ENCODE measurements around the gene ASGR1.

Gene ASGR1, protein sequence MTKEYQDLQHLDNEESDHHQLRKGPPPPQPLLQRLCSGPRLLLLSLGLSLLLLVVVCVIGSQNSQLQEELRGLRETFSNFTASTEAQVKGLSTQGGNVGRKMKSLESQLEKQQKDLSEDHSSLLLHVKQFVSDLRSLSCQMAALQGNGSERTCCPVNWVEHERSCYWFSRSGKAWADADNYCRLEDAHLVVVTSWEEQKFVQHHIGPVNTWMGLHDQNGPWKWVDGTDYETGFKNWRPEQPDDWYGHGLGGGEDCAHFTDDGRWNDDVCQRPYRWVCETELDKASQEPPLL

DNA sequence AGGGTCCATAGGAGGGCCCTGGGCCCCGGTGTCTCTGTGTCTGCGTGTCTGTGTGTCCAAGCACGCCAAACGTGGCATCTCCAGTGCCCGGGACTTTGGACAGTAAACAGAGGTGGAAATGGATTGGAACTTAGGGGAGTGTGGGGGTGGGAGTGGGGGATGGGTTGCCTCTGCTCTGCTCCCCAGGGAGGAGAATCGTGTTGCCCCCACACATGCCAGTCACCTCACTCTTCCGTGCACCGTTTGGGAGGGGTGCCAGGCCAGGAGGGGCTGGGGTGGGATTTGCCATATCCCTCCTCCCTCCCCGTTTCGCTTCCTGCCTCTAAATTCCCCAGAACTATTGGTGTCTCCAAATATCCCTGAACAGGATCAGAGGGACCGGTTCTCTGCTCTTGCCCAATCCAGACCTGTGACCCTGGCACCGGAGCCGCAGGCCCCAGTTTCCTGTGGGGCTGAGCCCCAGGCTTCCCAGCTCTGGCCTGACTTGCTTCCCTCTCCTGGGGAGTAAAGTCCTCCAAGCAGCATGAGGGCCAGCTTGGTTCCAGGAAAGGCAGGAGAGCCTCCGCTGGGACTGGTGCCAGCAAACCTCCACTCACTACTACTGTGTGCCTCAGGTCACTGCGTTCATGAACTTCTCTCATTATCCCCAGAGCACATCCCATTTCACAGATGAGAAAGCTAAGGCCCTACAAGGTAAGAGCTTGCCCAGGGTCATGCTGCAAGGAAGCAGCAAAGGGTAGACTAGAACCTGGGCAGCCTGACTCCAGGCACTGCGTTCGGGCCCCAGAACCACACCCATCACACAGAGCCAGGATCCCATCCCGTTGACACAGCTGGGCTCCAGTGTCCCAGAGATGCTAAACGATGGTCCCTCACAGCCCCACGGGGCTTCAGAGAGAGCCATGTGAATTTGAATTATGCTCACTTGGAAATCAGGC is at the start of gene ASGR1:
Gene ASGR1, minus strand, starts transcription at position 54 of the 938 bp plus-strand sequence. CDS start 807 bp downstream, outside the sequence.
- DNase-seq (ENCODE audit: insufficient read length, low spot score): no peak
- no peak for FAIRE-seq
- no peak for TF ChIP-seq POLR2A (IDR thresholded peaks at IDR 0.05; ENCODE audit: low read depth, low read length)

DNA sequence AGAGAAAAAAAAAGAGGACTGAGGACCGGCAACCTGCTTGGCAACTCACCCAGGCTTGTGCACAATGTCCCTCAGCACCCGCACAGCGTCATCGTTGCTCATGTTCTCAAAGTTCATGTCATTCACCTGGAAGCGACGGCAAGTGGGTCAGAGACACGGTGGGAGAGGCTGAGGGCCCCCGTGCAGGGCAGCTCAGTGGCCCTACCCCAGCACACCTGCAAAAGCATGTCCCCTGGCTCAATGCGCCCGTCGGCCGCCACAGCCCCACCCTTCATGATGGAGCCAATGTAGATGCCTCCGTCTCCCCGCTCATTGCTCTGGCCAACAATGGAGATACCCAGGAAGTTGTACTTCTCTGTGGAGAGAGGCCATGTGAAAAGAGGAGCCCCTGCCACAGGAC is 49.8 kb upstream of the ASGR1 start:
- FAIRE-seq (no peak), DNase-seq (ENCODE audit: insufficient read length, low spot score) (no peak)
- no peak for TF ChIP-seq POLR2A (IDR thresholded peaks at IDR 0.05; ENCODE audit: low read depth, low read length)

DNA sequence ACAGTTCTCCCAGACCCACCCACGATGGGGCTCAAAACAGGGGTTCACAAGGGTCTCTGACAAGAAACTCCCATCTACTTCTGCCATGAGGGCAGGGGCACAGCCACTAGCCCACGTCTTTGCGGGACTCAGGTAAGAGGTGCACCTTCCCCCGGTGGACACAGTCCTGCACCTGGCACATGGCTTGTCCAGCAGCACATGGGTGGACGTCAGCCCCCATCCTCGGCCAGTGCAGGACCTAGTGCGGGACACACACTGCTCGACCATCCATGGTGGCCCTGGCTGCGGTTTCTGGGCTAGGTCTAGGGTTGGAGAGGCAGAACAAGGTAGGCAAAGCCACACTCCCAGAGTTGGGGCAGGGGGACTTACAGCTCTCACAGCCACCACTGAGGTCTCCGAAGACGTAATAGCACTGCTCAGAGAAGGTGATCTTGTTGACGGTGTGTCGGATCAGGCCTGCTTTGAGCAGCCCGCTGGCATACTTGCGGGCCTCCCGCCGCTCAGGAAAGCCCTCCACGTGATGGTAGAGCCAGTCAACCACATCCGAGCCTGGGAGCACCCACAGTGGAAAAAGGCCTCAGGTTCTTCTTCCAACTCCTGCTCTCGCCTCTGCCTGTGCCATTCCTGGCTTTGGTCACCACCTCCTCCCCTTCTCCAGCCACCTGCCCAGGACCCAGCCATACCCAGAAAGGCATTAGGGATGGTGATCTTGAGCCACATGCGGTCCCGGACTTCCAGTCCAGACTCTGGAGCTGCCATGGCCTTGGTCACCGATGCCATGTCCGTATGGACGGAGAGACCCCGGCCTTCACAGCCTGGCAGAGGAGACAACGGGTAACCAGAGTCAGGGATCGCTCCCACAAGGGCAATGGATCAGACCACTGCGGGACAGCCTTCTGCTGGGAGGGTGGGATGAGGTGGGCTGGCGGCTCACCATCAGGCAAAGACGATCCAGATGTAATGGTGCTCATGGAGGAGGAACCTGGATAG is 47.8 kb upstream of the ASGR1 start:
- no peak for DNase-seq (ENCODE audit: insufficient read length, low spot score)
- no peak for FAIRE-seq
- no peak for TF ChIP-seq POLR2A (IDR thresholded peaks at IDR 0.05; ENCODE audit: low read depth, low read length)

DNA sequence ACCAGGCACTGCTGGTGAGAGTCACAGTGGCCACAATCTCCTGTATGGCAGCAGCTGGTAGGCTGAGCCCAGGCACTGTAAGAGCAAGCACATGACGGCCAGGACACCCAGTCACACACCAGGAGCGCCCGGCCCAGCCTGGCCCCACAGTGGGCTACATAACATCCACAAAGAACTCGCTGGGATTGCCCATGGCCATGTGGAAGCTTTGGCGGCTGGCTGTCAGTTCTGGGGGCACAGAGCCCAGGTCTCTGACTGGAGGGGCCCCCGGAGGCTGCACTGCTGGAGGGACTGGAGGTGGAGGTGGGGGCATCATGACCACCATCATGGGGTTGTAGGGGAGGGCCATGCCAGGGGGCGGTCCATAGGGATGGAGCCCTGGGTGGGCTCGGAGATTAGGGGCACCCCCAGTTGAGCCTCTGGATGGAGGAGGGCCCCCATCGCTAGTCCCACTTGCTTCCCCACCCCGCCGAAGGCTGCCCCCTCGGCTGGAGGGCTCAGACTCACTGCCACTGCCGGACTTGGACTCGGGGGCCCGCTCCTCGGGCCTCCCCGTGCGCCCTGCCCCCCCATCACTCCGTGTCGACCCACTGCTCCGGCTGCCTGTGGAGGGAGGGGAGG is 46.7 kb upstream of the ASGR1 start:
- no peak for TF ChIP-seq POLR2A (IDR thresholded peaks at IDR 0.05; ENCODE audit: low read depth, low read length)
- DNase-seq (ENCODE audit: insufficient read length, low spot score): no peak
- FAIRE-seq: no peak

DNA sequence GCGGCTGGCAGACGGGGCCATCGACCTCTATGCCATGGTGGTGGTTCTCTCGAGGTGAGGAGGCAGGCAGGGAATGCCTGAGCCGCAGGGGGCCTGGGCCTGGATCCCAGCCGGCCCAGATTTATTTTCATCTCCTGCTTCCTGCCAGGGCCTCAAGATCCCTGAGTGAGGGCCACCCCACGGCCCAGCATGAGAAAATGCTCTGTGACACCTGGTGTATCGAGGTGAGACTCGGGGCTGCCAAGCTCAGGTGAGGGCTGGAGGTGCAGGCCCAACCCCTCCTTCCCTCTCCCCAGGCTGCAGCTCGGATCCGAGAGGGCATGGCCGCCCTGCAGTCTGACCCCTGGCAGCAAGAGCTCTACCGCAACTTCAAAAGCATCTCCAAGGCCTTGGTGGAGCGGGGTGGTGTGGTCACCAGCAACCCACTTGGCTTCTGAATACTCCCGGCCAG is 45.5 kb upstream of the ASGR1 start:
- FAIRE-seq (no peak), DNase-seq (ENCODE audit: insufficient read length, low spot score) (no peak)
- no peak for TF ChIP-seq POLR2A (IDR thresholded peaks at IDR 0.05; ENCODE audit: low read depth, low read length)

DNA sequence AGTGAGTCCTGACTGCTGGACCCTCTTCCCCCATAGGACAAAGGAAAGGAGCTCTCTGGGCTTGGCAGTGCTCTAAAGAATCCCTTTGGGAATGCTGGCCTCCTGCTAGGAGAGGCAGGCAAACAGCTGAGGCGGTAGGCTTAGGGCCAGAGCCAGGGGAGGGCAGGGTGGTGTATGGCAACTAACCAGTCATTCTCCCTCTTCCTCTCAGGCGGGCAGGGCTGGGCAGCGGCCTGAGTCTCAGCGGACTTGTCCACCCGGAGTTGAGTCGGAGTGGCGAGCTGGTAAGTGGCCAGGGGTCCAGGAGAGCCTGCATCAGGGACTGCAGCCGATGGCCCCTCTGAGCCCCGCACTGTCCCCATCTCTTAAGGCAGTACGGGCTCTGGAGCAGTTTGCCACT is 44.9 kb upstream of the ASGR1 start:
- FAIRE-seq (no peak), DNase-seq (ENCODE audit: insufficient read length, low spot score) (no peak)
- TF ChIP-seq POLR2A (IDR thresholded peaks at IDR 0.05; ENCODE audit: low read depth, low read length): no peak

DNA sequence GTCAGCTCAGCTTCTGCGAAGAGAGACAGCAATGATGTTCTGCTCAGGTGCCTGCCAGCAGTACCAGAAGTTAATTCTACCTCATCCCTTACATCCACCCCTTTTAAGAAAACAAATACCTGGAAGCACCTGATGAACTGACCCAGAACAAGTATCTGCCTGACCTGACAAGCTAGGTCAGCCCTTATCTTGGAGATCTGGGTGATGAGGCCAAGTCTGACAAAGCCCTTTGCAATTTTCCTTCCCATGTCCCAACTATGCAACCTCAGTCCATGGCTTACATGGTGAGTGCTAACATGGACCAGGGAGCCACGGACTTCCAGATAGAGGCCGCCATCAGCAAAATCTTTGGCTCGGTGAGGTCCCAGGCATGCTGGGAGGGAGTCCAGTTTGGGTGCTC is 44.2 kb upstream of the ASGR1 start:
- no peak for FAIRE-seq

DNA sequence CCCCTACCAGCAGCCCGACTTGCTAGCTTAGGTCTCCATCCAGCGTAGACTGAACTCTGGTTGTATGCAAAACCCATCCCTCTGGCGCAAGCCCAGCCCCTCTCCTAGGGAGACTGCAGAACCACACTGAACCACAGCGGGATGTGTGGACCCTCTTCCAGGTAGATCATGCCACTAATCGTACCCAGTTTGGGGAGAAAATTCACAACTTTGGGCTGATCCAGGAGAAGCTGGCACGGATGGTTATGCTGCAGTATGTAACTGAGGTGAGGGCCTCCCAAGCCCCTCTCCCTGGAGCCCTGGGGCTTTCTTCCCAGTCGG is 43.8 kb upstream of the ASGR1 start:
- DNase-seq (ENCODE audit: insufficient read length, low spot score) (no peak), FAIRE-seq (no peak)
- TF ChIP-seq POLR2A (IDR thresholded peaks at IDR 0.05; ENCODE audit: low read depth, low read length): no peak

More for the DNA sequence above, 44.2 kb upstream of the ASGR1 start:
- no peak for DNase-seq (ENCODE audit: insufficient read length, low spot score)
- TF ChIP-seq POLR2A (IDR thresholded peaks at IDR 0.05; ENCODE audit: low read depth, low read length): no peak

DNA sequence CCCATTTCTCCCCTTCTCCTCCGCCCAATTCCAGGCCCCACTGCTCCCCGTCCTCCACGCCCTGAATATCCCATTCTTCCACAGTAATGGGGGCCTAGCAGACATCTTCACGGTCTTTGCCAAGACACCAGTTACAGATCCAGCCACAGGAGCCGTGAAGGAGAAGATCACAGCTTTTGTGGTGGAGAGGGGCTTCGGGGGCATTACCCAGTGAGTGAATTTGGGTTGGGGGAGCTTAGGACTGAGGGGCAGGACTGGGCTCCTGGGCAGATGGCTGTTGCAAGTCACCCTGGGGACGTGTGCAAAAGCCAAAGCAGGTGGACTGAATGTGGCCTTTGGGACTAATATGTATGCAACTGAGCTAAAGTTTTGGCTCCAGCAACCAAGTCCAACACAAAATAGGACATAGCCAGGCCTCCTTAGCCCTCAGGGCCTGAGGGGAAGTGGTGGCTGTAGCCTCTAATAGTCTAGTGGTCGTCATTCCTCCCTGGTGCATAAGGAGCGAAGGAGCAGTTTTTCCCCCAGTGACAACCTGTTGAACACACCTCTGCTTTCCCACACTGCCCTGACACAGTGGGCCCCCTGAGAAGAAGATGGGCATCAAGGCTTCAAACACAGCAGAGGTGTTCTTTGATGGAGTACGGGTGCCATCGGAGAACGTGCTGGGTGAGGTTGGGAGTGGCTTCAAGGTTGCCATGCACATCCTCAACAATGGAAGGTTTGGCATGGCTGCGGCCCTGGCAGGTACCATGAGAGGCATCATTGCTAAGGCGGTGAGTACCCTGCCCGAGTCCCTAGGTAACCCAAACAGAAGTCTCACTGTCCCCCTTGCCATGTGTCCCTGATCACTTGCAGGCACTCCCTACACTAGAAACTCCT is 43.2 kb upstream of the ASGR1 start:
- TF ChIP-seq POLR2A (IDR thresholded peaks at IDR 0.05; ENCODE audit: low read depth, low read length): no peak
- no peak for DNase-seq (ENCODE audit: insufficient read length, low spot score)
- no peak for FAIRE-seq

DNA sequence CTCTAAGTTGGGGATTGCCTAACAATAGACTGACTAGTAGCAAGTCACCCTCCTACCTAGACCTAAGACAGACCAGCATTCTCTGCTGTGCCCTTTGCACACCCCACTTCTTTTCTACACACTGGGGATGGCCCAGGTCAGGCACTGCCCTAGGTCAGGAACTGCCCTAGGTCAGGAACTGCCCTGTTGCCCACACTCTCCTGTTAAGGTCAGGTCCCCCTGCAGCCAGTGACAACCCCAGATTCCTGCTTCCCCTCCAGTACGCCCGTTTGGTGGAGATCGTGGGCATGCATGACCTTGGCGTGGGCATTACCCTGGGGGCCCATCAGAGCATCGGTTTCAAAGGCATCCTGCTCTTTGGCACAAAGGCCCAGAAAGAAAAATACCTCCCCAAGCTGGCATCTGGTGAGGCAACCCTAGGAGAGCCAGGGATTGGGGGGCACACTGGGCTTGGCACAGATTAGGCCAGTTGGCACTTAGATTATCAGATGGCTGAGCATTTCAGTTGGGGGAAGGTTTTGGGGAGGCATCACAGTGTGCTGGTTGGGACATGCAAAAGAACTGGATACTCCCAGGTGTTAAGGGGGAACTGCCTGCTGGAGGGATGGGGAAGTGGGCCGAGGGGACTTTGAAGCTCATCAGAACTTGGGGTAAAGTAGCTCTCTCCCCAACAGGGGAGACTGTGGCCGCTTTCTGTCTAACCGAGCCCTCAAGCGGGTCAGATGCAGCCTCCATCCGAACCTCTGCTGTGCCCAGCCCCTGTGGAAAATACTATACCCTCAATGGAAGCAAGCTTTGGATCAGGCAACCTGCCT is 42.3 kb upstream of the ASGR1 start:
- no peak for TF ChIP-seq POLR2A (IDR thresholded peaks at IDR 0.05; ENCODE audit: low read depth, low read length)
- DNase-seq (ENCODE audit: insufficient read length, low spot score) (no peak), FAIRE-seq (no peak)

DNA sequence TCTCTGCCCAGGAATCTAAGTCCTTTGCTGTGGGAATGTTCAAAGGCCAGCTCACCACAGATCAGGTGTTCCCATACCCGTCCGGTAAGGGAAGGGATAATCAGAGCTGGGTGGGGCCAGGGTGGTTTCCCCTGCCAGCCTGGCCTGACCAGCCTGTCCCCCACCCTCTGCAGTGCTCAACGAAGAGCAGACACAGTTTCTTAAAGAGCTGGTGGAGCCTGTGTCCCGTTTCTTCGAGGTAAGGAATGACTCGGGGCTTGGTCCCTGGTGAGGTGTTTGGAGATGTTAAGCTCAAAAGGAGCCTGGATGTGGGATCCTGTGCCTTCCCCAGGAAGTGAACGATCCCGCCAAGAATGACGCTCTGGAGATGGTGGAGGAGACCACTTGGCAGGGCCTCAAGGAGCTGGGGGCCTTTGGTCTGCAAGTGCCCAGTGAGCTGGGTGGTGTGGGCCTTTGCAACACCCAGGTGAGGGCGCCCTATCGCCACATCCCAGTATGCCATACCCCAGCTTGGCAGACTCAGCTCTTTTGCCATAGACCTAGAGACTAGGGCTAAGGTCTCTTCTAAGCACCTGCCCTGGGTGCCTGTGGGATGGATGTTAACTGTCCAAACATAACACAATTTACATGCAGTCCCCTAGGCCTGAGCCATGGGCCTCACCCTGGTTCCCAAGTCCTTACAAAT is 41.6 kb upstream of the ASGR1 start:
- no peak for DNase-seq (ENCODE audit: insufficient read length, low spot score)
- no peak for FAIRE-seq

More for the DNA sequence above, 41.6 kb upstream of the ASGR1 start:
- no peak for TF ChIP-seq POLR2A (IDR thresholded peaks at IDR 0.05; ENCODE audit: low read depth, low read length)
